GM12872 (cell line): ENCODE data around the gene PLXDC1.

Experiments used
- TF ChIP-seq, protein P1 (sequence below): IDR thresholded peaks from 3 replicates; pipeline ENCODE4 v1.5.1; 2011; ENCODE audit warnings: low read depth, mild to moderate bottlenecking, low read length, moderate library complexity; ENCODE audit not compliant: insufficient read depth

The PLXDC1 gene

DNA sequence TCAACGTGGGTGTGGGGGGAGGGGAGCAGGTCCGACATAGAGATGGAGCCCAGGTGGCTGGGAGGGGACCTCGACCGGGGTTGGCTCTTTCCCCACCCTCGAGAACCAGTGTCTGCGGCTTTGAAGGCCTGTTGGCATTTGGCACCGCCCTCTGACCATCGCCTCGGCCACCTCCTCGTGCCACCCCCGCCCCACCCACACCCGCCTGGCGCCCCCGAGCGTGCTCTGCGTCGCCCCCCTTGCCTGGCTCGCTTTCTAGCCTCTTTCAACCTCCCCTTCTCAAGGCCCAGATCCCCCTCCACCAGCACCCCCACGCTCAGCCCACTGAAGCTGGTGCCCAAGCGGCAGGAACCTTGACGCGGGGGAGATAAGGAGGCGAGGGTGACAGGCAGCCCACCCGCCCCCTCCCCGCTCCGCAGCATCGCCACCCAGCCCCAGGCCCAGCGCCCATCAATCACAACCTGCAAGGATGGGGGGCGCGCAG, 45.4 kb upstream of the PLXDC1 start:
- TF ChIP-seq, protein P1, sequence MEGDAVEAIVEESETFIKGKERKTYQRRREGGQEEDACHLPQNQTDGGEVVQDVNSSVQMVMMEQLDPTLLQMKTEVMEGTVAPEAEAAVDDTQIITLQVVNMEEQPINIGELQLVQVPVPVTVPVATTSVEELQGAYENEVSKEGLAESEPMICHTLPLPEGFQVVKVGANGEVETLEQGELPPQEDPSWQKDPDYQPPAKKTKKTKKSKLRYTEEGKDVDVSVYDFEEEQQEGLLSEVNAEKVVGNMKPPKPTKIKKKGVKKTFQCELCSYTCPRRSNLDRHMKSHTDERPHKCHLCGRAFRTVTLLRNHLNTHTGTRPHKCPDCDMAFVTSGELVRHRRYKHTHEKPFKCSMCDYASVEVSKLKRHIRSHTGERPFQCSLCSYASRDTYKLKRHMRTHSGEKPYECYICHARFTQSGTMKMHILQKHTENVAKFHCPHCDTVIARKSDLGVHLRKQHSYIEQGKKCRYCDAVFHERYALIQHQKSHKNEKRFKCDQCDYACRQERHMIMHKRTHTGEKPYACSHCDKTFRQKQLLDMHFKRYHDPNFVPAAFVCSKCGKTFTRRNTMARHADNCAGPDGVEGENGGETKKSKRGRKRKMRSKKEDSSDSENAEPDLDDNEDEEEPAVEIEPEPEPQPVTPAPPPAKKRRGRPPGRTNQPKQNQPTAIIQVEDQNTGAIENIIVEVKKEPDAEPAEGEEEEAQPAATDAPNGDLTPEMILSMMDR: no peak

DNA sequence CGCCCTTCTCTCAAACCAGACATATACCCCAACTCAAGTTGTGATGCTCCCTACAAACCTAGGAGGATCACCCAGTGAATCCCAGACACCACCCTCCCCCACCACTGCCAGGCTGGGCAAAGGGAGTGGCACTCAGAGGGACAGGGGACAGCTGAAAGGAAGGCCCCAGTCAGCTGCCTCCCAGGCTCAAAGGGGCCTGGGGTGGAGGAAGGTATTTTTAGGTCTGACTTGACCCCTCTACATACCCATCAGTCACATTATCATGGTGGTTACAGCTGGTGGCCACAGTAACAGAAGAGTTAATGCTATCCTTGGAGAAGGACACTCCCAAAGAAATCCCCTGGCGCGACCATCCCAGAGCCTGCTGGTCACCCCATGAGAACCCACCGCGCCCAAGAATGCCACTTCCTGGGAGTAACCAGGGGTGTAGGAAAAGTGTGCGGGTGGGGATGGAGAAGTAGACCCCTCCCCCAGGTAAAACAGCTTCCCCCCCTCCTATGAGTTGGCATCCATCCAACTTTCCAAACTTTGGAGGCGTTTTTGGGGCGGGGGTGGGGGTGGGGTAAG, 44.9 kb upstream of the PLXDC1 start:
- TF ChIP-seq, protein P1: no peak

DNA sequence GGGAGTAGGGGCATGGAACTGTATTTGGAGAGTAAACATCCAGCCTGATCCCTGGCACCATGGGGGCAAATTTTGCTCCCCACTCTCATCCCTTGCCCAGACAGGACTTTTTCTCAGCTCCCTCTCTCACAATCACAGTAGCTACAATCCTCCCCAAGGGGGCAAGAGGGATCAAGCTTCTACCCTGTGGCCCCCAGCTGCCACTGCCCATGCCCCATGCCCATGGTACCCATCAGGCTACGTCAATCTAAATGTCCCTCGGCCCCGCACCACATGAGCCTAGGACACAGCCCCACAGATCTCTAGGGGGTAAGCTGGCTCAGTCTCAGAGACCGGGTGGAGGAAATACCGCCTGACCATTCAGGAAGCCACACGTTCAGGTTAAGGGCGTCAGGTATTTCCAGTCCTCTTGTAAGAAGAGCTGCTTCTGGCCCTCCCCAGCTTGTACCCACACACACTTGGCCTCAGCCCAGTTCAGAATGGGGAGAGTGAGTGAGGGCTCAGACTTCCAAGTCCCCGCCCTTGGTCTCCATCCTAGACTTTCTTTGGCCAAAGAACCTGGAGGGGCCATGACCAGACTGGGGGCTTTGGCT, 44.2 kb upstream of the PLXDC1 start:
- TF ChIP-seq, protein P1: no peak

DNA sequence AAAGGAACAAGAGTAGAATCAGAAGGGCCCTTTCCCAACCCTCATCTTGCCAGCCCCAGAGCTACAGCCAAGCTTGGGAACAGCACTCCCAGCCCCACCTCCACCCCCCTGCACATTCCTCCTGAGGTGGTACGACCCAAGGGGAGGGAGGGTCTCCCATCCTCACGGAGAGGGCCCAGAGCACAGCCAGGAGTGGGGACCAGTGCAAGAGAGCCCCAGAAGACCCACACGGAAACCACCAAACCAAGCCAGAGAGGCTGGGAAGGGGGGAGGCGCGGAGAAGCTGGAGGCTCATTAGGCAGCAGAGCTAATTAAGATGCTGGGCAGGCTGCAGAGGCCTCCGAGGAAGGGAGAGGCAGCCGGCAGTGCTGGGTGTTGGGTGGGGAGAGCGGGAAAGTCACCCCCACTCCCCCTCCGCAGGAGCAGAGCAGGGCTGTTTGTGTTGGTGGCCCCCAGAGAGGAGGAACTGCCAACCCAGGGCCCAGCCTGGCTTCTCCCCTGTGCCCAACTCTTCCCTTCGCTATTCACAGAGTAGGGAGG, 43.6 kb upstream of the PLXDC1 start:
- TF ChIP-seq, protein P1: no peak

DNA sequence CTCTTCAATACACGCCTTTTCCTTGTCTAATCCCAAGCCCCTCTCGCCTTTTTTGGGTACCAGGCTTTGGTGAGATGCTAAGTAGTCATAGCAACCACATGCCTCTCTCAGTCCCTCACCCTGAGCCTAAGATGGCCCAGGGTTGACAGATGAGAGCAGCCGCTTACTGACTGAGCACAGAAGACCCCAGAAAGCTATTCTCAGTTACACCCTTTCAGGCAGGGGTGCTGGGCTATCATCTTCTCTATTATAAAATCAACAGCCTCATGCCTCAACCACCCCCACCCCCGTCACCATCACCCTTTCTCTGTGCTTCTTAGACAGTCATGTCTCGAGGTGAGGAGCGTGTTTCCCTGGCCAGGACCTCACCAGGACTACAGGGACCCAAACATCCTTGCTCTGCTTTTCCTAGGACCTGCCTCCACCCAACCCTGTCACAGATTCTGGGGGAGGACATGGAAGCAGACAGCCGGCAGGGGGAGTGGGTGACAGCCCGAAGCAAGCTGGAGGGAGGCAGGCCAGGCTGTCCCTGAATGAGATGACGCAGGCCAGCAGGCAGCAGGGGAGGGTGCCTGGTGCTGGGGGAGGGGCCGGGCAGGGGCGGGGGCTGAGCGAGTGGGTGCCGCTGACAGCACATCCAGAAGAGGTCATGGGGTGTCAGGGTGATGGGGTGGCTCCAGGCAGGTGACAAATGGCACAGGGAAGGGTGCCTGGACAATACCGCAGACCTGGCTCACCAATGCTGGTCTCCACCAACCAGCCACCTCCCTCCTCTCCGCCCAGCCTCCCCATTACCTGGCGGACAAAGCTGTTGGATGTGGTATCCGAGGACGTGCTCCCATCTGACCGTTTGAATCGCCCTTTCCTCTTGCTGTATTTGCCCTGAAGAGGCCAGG, 42.9 kb upstream of the PLXDC1 start:
- TF ChIP-seq, protein P1: 0 out of 3 replicates have a peak, but pooled peaks have one; percentile 1

DNA sequence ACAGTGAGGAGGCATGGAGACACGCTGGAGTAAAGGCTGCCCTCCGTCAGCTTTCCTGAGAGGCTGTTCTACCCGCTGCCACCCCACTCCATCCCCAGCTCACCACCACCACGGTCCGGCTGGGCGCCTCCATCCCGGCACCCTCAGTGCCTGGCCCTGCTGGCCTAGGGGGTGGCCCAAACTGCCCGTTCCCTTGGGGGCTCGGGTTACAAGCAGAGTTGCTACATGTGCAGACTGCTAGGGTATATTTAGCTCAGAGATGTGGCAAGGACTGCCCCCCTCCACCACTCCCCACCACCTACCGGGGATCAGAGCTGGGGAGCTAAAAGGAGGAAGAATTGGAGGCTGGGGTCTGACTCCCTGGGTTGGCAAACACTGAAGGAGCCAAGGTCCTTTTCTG, 41.9 kb upstream of the PLXDC1 start:
- TF ChIP-seq, protein P1: no peak

DNA sequence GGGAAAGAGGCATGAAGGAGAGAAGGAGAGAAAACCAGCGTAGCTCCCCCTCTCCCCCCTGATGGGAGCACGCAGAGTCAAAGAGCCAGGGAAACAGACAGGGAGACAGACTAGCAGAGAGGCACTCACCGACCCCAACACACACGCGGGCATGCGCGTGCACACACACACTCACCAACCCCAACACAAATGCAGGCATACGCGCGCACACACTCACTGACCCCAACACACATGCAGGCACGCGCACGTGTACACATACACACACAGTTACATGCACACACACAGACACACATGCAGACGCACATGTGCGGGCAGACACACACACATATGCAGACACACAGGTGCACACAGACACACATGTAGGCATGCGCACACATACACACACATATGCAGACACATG, 41.5 kb upstream of the PLXDC1 start:
- TF ChIP-seq, protein P1: no peak
